Testis (tissue), 2 donors: ENCODE data around the gene TFAP2E.

ENCODE experiments used
- CTCF ChIP-seq, 3 experiments: fragments of 450-650 bp in 2 of 3; fragments of 200-600 bp in 1 of 3; sonication (generic) in 1 of 3; IDR thresholded peaks; one replicate each; pipeline ENCODE4 v1.5.1; 2016 to 2019; ENCODE audit warnings: antibody characterized with exemption in 3 of 3, mild to moderate bottlenecking in 2 of 3, moderate library complexity in 1 of 3
- POLR2A ChIP-seq: fragments of 450-650 bp; IDR thresholded peaks from one replicate; pipeline ENCODE4 v1.6.1; 2017; ENCODE audit warnings: antibody characterized with exemption, mild to moderate bottlenecking, moderate library complexity

- no peak for TF ChIP-seq CTCF (IDR thresholded peaks at IDR 0.05)
- TF ChIP-seq POLR2A: no peak
Observed at GRCh38 chr1:35553851-35554250, 19.3 kb upstream of the TFAP2E start.
